A549 (cell line): ENCODE measurements around the gene PAEP. TPM values are rescaled to one million over a fixed set of nuclear protein-coding genes. Genes with fewer than 3 reads are reported as not detected.

Experiments
- ATAC-seq, 2 experiments: fragments of 200-7000 bp in 1 of 2; fragments of >200 bp in 1 of 2; cut with Nextera tagmentation in 1 of 2; cut with Tn5 transposase in 1 of 2; 3 replicates each; pipeline versions ENCODE4 v1.8.0 to v1.9.1; 2018 to 2020; ENCODE audit warnings: mild to moderate bottlenecking in 1 of 2, moderate library complexity in 1 of 2
- CTCF ChIA-PET: fragments of 300-600 bp; sonication (Branson Sonifier 250); formaldehyde crosslinking; extraction: SDS; loops from one replicate; lab custom pipeline; 2021; ENCODE audit warnings: antibody characterized with exemption, inconsistent platforms; lab: Yijun Ruan, JAX
- POLR2A ChIA-PET: fragments of 350-600 bp; formaldehyde crosslinking; extraction: SDS; loops from one replicate; lab custom pipeline; 2021; ENCODE audit warnings: antibody characterized with exemption, inconsistent platforms; lab: Yijun Ruan, JAX
- DNase-seq, 2 experiments: peaks; one replicate each; pipeline versions ENCODE4 v3.0.0 to v3.0.0-alpha.2; 2011 to 2016; ENCODE audit warnings: low read depth in 1 of 2, low spot score in 1 of 2
- FAIRE-seq: peaks from 2 replicates; lab custom pipeline; 2011; peaks lifted over from hg19 to GRCh38; lab: Jason Lieb, UNC
- H3K27ac ChIP-seq, 2 experiments: fragments of >200 bp; sonication (Bioruptor Twin); formaldehyde crosslinking; 3 replicates each; pipeline ENCODE4 v1.5.1; 2016 to 2017
- H3K4me1 ChIP-seq: fragments of >200 bp; sonication (Bioruptor Twin); formaldehyde crosslinking; 3 replicates; pipeline ENCODE4 v1.6.1; 2016
- H3K4me2 ChIP-seq: fragments of >200 bp; sonication (Bioruptor Twin); formaldehyde crosslinking; 3 replicates; pipeline ENCODE4 v1.6.1; 2016
- H3K4me3 ChIP-seq: fragments of >200 bp; sonication (Bioruptor Twin); formaldehyde crosslinking; 3 replicates; pipeline ENCODE4 v1.5.1; 2016
- H3K9me3 ChIP-seq: fragments of >200 bp; sonication (Bioruptor Twin); formaldehyde crosslinking; 3 replicates; pipeline ENCODE4 v1.6.1; 2016
- CBX8 ChIP-seq: fragments of 200-600 bp; sonication (generic); IDR thresholded peaks from 2 replicates; pipeline ENCODE4 v1.6.1; 2016
- CHD2 ChIP-seq: fragments of 150-350 bp; IDR thresholded peaks from 2 replicates; pipeline ENCODE4 v1.6.1; 2014; ENCODE audit warnings: low read length; ENCODE audit not compliant: partially characterized antibody
- CHD4 ChIP-seq: fragments of 200-600 bp; sonication (generic); IDR thresholded peaks from 2 replicates; pipeline ENCODE4 v1.6.1; 2016; ENCODE audit warnings: antibody characterized with exemption, mild to moderate bottlenecking, borderline replicate concordance
- FOSB ChIP-seq: fragments of 250-450 bp; sonication (Bioruptor Pico); IDR thresholded peaks from 2 replicates; pipeline ENCODE4 v1.5.0; 2020; ENCODE audit warnings: mild to moderate bottlenecking, moderate library complexity
- GATA3 ChIP-seq: IDR thresholded peaks from 2 replicates; pipeline ENCODE4 v1.6.1; 2012; ENCODE audit warnings: borderline replicate concordance
- HOXB5 ChIP-seq: fragments of 250-450 bp; sonication (Bioruptor Pico); IDR thresholded peaks from 2 replicates; pipeline ENCODE4 v1.5.0; 2020; ENCODE audit warnings: mild to moderate bottlenecking, moderate library complexity
- JUNB ChIP-seq: fragments of >200 bp; sonication (Bioruptor Twin); formaldehyde crosslinking; IDR thresholded peaks from 2 replicates; pipeline ENCODE4 v1.6.1; 2016
- KDM1A ChIP-seq: fragments of 200-600 bp; sonication (generic); IDR thresholded peaks from 2 replicates; pipeline ENCODE4 v1.6.1; 2016; ENCODE audit warnings: low read depth, mild to moderate bottlenecking
- KDM5A ChIP-seq: fragments of 200-600 bp; sonication (generic); IDR thresholded peaks from 2 replicates; pipeline ENCODE4 v1.6.1; 2016; ENCODE audit warnings: antibody characterized with exemption, mild to moderate bottlenecking
- MAFK ChIP-seq: fragments of 450-650 bp; IDR thresholded peaks from 2 replicates; pipeline ENCODE4 v1.6.1; 2014; ENCODE audit not compliant: partially characterized antibody
- NFE2L2 ChIP-seq: fragments of 150-350 bp; conservative IDR thresholded peaks from 2 replicates; pipeline ENCODE4 v1.6.1; 2014; ENCODE audit warnings: low read length
- NPAS2 ChIP-seq: fragments of 250-450 bp; sonication (Bioruptor Pico); IDR thresholded peaks from 2 replicates; pipeline ENCODE4 v1.8.0; 2022; ENCODE audit warnings: mild to moderate bottlenecking, moderate library complexity, borderline replicate concordance
- NR3C1 ChIP-seq: fragments of >200 bp; sonication (Bioruptor Twin); formaldehyde crosslinking; IDR thresholded peaks from 3 replicates; pipeline ENCODE4 v1.6.1; 2017
- PHF8 ChIP-seq: fragments of 200-600 bp; sonication (generic); IDR thresholded peaks from 2 replicates; pipeline ENCODE4 v1.6.1; 2016; ENCODE audit warnings: low read depth, mild to moderate bottlenecking, antibody characterized with exemption, moderate library complexity, borderline replicate concordance
- RARB ChIP-seq: fragments of 250-450 bp; sonication (Bioruptor Pico); IDR thresholded peaks from 2 replicates; pipeline ENCODE4 v1.8.0; 2021; ENCODE audit warnings: mild to moderate bottlenecking, moderate library complexity
- TFCP2L1 ChIP-seq: fragments of 250-450 bp; sonication (Bioruptor Pico); IDR thresholded peaks from 2 replicates; pipeline ENCODE4 v1.5.0; 2021; ENCODE audit warnings: mild to moderate bottlenecking
- TP53 ChIP-seq: fragments of 250-450 bp; sonication (Bioruptor Pico); IDR thresholded peaks from 2 replicates; pipeline ENCODE4 v1.5.0; 2021; ENCODE audit warnings: mild to moderate bottlenecking, moderate library complexity
- ZFP36 ChIP-seq: fragments of 450-650 bp; IDR thresholded peaks from 2 replicates; pipeline ENCODE4 v1.6.1; 2014; ENCODE audit warnings: borderline replicate concordance; ENCODE audit not compliant: partially characterized antibody
- ZSCAN20 ChIP-seq: fragments of 250-450 bp; sonication (Bioruptor Pico); IDR thresholded peaks from 2 replicates; pipeline ENCODE4 v1.8.0; 2022; ENCODE audit warnings: mild to moderate bottlenecking, moderate library complexity
- whole genome bisulfite sequencing: methylation state at CpG from one replicate; pipeline ENCODE4 v1.1.6; 2017; ENCODE audit errors: missing lambda C conversion rate; 5-methylcytosine and 5-hydroxymethylcytosine counted together
- polyA plus RNA-seq, 4 experiments: library from polyadenylated mRNA; depleted of rRNA in 3 of 4; stranded (reverse); fragments of >200 nt; fragmentation: RNase III in 1 of 4; extraction: RNeasy Plus Mini Kit Qiagen cat#74134 plus additional on column Dnase treatment in 1 of 4; gene quantifications; 2 replicates in 3 of 4; 3 replicates in 1 of 4; pipeline ENCODE4 v1.2.3, GENCODE V29; 2011 to 2017
- TF ChIP-seq, protein P1 (sequence below): fragments of >200 bp; sonication (Bioruptor Twin); formaldehyde crosslinking; IDR thresholded peaks from 3 replicates; pipeline ENCODE4 v1.6.1; 2016
- TF ChIP-seq, protein P2 (sequence below): fragments of 250-450 bp; sonication (Bioruptor Pico); IDR thresholded peaks from 2 replicates; pipeline ENCODE4 v1.5.0; 2021; ENCODE audit warnings: mild to moderate bottlenecking, moderate library complexity, borderline replicate concordance
- TF ChIP-seq, protein P3 (sequence below): fragments of >200 bp; sonication (Bioruptor Twin); formaldehyde crosslinking; IDR thresholded peaks from 2 replicates; pipeline ENCODE4 v1.6.1; 2016
- TF ChIP-seq, protein P4 (sequence below): fragments of 200-600 bp; sonication (generic); IDR thresholded peaks from 2 replicates; pipeline ENCODE4 v1.6.1; 2016; ENCODE audit warnings: antibody characterized with exemption, mild to moderate bottlenecking, moderate library complexity
- TF ChIP-seq, protein P5 (sequence below): IDR thresholded peaks from 2 replicates; pipeline ENCODE4 v1.6.1; 2012; ENCODE audit warnings: low read depth, borderline replicate concordance

PAEP gene
- polyA plus RNA-seq, 2 of the 4 experiments (the other 2 are of a cell fraction): not detected

DNA sequence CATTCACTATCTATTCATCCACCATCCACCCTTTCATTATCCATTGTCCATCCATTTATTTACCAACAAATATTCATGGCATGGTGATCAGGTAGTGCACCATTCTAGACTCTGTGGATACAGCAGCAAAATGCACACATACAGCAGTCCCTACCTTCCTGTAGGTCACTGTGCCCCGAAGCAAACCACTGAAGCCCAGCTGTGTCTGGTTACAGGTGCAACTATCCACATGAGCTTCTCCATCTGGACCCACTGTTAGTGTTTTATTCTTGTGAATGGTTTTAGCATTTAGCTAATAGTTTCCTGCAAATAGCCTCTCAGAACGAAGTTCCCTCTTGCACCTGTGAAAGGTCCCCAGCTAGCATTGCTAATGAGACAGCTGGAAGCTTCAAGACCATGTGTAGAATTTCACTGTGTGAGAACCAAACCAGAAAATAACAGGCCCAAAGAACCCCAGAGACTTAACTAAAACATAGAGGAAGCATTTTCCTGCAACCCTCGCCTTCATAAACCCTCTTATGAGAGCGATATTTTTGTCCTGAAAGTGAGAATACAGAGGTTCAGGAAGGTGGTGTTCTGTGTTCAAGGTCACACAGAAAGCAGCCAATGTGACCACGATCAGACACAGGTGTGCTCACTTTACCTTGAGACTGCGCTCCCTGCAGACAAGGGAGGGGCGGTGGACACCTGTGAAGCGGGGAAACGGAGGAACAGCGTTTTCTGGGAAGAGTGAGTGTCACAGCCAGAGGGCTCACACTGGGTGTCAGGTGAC is 18.5 kb downstream of the PAEP start:
- Histone ChIP-seq H3K27ac (no peak overlapping the region), H3K4me1 (no peaks in the 10 kb centered on the region), H3K4me3 (no peak overlapping the region), H3K9me3 (no peaks in the 10 kb centered on the region), H3K4me2 (no peak overlapping the region)
- ChIA-PET CTCF (no interaction called here), POLR2A (no interaction called here)
- FAIRE-seq (no peak), DNase-seq (no peak), ATAC-seq (no peak)
- TF ChIP-seq FOSB (CRISPR knock-in tag): no peak
- no peak for TF ChIP-seq NPAS2
- TF ChIP-seq ZSCAN20 (CRISPR knock-in tag): no peak
- no peak for TF ChIP-seq GATA3
- TF ChIP-seq KDM5A: no peak
- no peak for TF ChIP-seq RARB (CRISPR knock-in tag)
- WGBS: 8% methylated on average over 10 of the region's 10 CpGs

DNA sequence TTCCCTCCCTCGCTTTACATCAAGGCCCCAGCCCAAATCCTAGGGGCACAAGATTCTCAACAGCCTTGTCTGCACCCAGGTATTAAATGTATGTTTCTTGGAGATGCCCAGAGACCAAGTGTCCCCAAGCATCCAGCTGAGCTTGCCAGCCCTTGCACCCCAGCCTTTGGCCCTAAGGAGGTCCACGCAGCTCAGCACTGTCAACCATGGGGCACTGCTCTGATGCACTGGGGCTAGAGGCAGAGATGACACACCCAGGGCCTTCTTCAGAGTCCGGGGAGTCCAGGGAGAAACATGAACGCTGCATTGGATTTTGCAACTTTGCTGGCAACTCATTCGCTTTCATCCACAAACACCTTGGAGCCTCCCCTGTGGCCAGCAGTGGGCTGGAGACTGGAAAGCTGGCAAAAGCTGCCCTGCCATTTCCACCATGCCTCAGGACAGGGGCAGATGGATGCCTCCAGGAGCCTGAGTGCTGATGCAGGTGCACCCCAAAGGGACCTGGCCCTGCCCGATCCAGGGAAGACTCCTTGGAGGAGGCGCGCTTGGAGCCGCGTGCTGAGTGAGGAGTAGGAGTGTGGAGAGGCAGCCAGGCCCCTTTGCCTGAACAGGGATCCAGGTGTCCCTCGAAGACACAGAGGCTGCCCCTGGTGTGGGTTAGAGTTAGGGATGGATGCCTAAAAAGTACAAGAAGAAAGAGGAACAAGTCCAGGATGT is 19.3 kb downstream of the PAEP start:
- no peak for DNase-seq
- CTCF ChIA-PET: no interaction called here
- POLR2A ChIA-PET: no interaction called here
- Histone ChIP-seq H3K4me1 (no peaks in the 10 kb centered on the region), H3K9me3 (no peaks in the 10 kb centered on the region), H3K4me2 (no peak overlapping the region), H3K4me3 (no peak overlapping the region), H3K27ac (no peak overlapping the region)
- ATAC-seq: no peak
- no peak for FAIRE-seq
- 60% methylated on average over 9 of the region's 11 CpGs for WGBS
- TF ChIP-seq NR3C1: no peak
- TF ChIP-seq KDM5A: no peak
- TF ChIP-seq CHD2: no peak
- TF ChIP-seq CBX8: no peak
- TF ChIP-seq, protein P1, sequence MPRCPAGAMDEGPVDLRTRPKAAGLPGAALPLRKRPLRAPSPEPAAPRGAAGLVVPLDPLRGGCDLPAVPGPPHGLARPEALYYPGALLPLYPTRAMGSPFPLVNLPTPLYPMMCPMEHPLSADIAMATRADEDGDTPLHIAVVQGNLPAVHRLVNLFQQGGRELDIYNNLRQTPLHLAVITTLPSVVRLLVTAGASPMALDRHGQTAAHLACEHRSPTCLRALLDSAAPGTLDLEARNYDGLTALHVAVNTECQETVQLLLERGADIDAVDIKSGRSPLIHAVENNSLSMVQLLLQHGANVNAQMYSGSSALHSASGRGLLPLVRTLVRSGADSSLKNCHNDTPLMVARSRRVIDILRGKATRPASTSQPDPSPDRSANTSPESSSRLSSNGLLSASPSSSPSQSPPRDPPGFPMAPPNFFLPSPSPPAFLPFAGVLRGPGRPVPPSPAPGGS: no peak
- TF ChIP-seq, protein P2, sequence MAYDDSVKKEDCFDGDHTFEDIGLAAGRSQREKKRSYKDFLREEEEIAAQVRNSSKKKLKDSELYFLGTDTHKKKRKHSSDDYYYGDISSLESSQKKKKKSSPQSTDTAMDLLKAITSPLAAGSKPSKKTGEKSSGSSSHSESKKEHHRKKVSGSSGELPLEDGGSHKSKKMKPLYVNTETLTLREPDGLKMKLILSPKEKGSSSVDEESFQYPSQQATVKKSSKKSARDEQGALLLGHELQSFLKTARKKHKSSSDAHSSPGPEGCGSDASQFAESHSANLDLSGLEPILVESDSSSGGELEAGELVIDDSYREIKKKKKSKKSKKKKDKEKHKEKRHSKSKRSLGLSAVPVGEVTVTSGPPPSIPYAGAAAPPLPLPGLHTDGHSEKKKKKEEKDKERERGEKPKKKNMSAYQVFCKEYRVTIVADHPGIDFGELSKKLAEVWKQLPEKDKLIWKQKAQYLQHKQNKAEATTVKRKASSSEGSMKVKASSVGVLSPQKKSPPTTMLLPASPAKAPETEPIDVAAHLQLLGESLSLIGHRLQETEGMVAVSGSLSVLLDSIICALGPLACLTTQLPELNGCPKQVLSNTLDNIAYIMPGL (CRISPR knock-in tag): no peak
- TF ChIP-seq TFCP2L1 (CRISPR knock-in tag): no peak
- TF ChIP-seq PHF8: no peak
- no peak for TF ChIP-seq TP53 (CRISPR knock-in tag)
- TF ChIP-seq, protein P3, sequence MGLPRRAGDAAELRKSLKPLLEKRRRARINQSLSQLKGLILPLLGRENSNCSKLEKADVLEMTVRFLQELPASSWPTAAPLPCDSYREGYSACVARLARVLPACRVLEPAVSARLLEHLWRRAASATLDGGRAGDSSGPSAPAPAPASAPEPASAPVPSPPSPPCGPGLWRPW: no peak
- no peak for TF ChIP-seq HOXB5 (CRISPR knock-in tag)
- no peak for TF ChIP-seq ZSCAN20 (CRISPR knock-in tag)
- no peak for TF ChIP-seq MAFK
- no peak for TF ChIP-seq KDM1A
- TF ChIP-seq CHD4: no peak
- TF ChIP-seq, protein P4, sequence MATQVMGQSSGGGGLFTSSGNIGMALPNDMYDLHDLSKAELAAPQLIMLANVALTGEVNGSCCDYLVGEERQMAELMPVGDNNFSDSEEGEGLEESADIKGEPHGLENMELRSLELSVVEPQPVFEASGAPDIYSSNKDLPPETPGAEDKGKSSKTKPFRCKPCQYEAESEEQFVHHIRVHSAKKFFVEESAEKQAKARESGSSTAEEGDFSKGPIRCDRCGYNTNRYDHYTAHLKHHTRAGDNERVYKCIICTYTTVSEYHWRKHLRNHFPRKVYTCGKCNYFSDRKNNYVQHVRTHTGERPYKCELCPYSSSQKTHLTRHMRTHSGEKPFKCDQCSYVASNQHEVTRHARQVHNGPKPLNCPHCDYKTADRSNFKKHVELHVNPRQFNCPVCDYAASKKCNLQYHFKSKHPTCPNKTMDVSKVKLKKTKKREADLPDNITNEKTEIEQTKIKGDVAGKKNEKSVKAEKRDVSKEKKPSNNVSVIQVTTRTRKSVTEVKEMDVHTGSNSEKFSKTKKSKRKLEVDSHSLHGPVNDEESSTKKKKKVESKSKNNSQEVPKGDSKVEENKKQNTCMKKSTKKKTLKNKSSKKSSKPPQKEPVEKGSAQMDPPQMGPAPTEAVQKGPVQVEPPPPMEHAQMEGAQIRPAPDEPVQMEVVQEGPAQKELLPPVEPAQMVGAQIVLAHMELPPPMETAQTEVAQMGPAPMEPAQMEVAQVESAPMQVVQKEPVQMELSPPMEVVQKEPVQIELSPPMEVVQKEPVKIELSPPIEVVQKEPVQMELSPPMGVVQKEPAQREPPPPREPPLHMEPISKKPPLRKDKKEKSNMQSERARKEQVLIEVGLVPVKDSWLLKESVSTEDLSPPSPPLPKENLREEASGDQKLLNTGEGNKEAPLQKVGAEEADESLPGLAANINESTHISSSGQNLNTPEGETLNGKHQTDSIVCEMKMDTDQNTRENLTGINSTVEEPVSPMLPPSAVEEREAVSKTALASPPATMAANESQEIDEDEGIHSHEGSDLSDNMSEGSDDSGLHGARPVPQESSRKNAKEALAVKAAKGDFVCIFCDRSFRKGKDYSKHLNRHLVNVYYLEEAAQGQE: no peak
- TF ChIP-seq NFE2L2: no peak
- no peak for TF ChIP-seq ZFP36
- TF ChIP-seq JUNB: no peak
- TF ChIP-seq, protein P5, sequence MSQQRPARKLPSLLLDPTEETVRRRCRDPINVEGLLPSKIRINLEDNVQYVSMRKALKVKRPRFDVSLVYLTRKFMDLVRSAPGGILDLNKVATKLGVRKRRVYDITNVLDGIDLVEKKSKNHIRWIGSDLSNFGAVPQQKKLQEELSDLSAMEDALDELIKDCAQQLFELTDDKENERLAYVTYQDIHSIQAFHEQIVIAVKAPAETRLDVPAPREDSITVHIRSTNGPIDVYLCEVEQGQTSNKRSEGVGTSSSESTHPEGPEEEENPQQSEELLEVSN: no peak
